Measurements from ENCODE around the gene BTBD2. TPM values are rescaled to one million over a fixed set of nuclear protein-coding genes. Genes with fewer than 3 reads are reported as not detected.

Gene BTBD2
- total and polyA plus RNA-seq, 2 donors (not counting 1 experiment from before 2014, with no cell fraction given): 75.2 to 85.6 TPM

GRCh38 chr19:1955171-1956121 is 60.1 kb downstream of the BTBD2 start:
- Mint-ChIP-seq H3K27me3 (no peaks in the 10 kb centered on the region), H3K4me3 (no peak overlapping the region), H3K9me3 (ENCODE audit: insufficient read depth) (no peaks in the 10 kb centered on the region), H3K4me1 (peaks cover 20% of the 10 kb centered on the region), H3K27ac (no peak overlapping the region)
- no peaks in the 10 kb centered on the region for H3K27me3 ChIP-seq (replicated peaks in 1 of 4; ENCODE audit: control extremely low read depth in 1 of 4, control insufficient read depth in 3 of 4, insufficient read depth in 4 of 4, low read length in 3 of 4)
- POLR2A ChIA-PET: no interaction called here
- no peak for DNase-seq
- no peak overlapping the region for H3K9ac ChIP-seq (ENCODE audit: low read length)
- intact Hi-C loops (cut with micrococcal nuclease): no loop called here
- H3K4me2 ChIP-seq (replicated peaks; ENCODE audit: low read depth, low read length, poor library complexity, severe bottlenecking): no peak overlapping the region
- TF ChIP-seq CTCF (IDR thresholded peaks at IDR 0.05): no peak
- TF ChIP-seq EZH2 (IDR thresholded peaks at IDR 0.05; ENCODE audit: borderline replicate concordance, insufficient read depth, low read depth, low read length, poor library complexity, severe bottlenecking): no peak
- no peaks in the 10 kb centered on the region for H3K4me1 ChIP-seq (ENCODE audit: control insufficient read depth in 2 of 2, insufficient read depth in 2 of 2, low read length in 2 of 2)
- no peak for ATAC-seq (ENCODE audit: low read depth)
- CTCF ChIA-PET: no interaction called here
- H3K79me2 ChIP-seq (ENCODE audit: control insufficient read depth, insufficient read depth, low read length): peaks cover 97% of the 10 kb centered on the region
- no peak overlapping the region for H2AFZ ChIP-seq (ENCODE audit: insufficient read depth, low read depth, low read length, poor library complexity, severe bottlenecking)
- 91% methylated on average over 49 of the region's 51 CpGs for WGBS (ENCODE audit: insufficient coverage)
- H3K4me3 ChIP-seq (ENCODE audit: control extremely low read depth in 1 of 5, extremely low read depth in 1 of 5, insufficient read depth in 1 of 5, low read depth in 2 of 5, low read length in 4 of 5): no peak overlapping the region
- H3K9me3 ChIP-seq (ENCODE audit: control extremely low read depth in 1 of 3, control insufficient read depth in 2 of 3, insufficient read depth in 1 of 3, low read length in 2 of 3): no peaks in the 10 kb centered on the region
- peaks cover 1 to 33% of the 10 kb centered on the region in 2 experiments for H3K36me3 ChIP-seq (replicated peaks in 1 of 2; ENCODE audit: control extremely low read depth in 1 of 2, control insufficient read depth in 1 of 2, extremely low read depth in 1 of 2, insufficient read depth in 2 of 2, low read length in 1 of 2)
- H4K20me1 ChIP-seq (ENCODE audit: control insufficient read depth, insufficient read depth, low read length, poor library complexity, severe bottlenecking): peaks cover 95% of the 10 kb centered on the region
- no peak overlapping the region for H3K27ac ChIP-seq (ENCODE audit: low read length in 2 of 2)

- Mint-ChIP-seq H3K4me1 (peaks cover 21% of the 10 kb centered on the region), H3K9me3 (ENCODE audit: insufficient read depth) (no peaks in the 10 kb centered on the region), H3K27me3 (no peaks in the 10 kb centered on the region), H3K27ac (no peak overlapping the region), H3K4me3 (no peak overlapping the region)
- intact Hi-C loops (cut with micrococcal nuclease): no loop called here
- Histone ChIP-seq H3K4me3 (ENCODE audit: control extremely low read depth in 1 of 5, extremely low read depth in 1 of 5, insufficient read depth in 1 of 5, low read depth in 2 of 5, low read length in 4 of 5) (no peak overlapping the region), H3K27me3 (replicated peaks in 1 of 4; ENCODE audit: control extremely low read depth in 1 of 4, control insufficient read depth in 3 of 4, insufficient read depth in 4 of 4, low read length in 3 of 4) (no peaks in the 10 kb centered on the region), H3K27ac (ENCODE audit: low read length in 2 of 2) (no peak overlapping the region), H3K79me2 (ENCODE audit: control insufficient read depth, insufficient read depth, low read length) (peaks cover 97% of the 10 kb centered on the region), H3K36me3 (replicated peaks in 1 of 2; ENCODE audit: control extremely low read depth in 1 of 2, control insufficient read depth in 1 of 2, extremely low read depth in 1 of 2, insufficient read depth in 2 of 2, low read length in 1 of 2) (peaks cover 1 to 36% of the 10 kb centered on the region in 2 experiments), H3K4me2 (replicated peaks; ENCODE audit: low read depth, low read length, poor library complexity, severe bottlenecking) (no peak overlapping the region), H4K20me1 (ENCODE audit: control insufficient read depth, insufficient read depth, low read length, poor library complexity, severe bottlenecking) (peaks cover 93% of the 10 kb centered on the region), H2AFZ (ENCODE audit: insufficient read depth, low read depth, low read length, poor library complexity, severe bottlenecking) (no peak overlapping the region), H3K9me3 (ENCODE audit: control extremely low read depth in 1 of 3, control insufficient read depth in 2 of 3, insufficient read depth in 1 of 3, low read length in 2 of 3) (no peaks in the 10 kb centered on the region), H3K9ac (ENCODE audit: low read length) (no peak overlapping the region), H3K4me1 (ENCODE audit: control insufficient read depth in 2 of 2, insufficient read depth in 2 of 2, low read length in 2 of 2) (no peaks in the 10 kb centered on the region)
- TF ChIP-seq CTCF (IDR thresholded peaks at IDR 0.05) (no peak), EZH2 (IDR thresholded peaks at IDR 0.05; ENCODE audit: borderline replicate concordance, insufficient read depth, low read depth, low read length, poor library complexity, severe bottlenecking) (no peak)
- WGBS (ENCODE audit: insufficient coverage): 92% methylated on average over 15 of the region's 15 CpGs
- ATAC-seq (ENCODE audit: low read depth): no peak
- CTCF ChIA-PET: no interaction called here
- DNase-seq: no peak
- POLR2A ChIA-PET: no interaction called here
Observed at GRCh38 chr19:1954532-1954933, 61.0 kb downstream of the BTBD2 start.

Measured in B cell (primary cell).